Measurements from ENCODE around the gene MCTS1. TPM values are rescaled to one million over a fixed set of nuclear protein-coding genes. Genes with fewer than 3 reads are reported as not detected.

MCTS1 gene
- total and polyA plus RNA-seq, 2 donors (not counting 1 experiment from before 2014, with no cell fraction given), result 27.6 to 63.1 TPM

DNA sequence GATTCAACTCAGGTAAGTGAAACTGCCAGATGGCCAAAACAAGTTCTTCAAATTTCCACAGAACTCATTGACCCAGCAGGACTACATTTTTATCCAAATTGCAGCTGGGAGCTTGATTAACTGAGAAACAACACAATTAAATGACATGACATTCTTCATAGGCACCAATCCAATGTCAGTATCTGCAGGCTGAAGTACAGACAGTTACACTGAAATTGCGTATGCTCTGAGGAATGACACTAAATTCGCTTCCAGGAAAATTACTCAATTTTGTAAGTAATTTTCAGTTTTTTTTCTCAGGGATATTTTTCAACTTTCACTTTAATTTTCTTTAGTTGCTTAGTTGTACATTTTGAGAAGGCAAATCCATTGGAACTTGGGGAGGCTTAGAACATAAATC is 21.5 kb downstream of the MCTS1 start:
- TF ChIP-seq, protein P1, sequence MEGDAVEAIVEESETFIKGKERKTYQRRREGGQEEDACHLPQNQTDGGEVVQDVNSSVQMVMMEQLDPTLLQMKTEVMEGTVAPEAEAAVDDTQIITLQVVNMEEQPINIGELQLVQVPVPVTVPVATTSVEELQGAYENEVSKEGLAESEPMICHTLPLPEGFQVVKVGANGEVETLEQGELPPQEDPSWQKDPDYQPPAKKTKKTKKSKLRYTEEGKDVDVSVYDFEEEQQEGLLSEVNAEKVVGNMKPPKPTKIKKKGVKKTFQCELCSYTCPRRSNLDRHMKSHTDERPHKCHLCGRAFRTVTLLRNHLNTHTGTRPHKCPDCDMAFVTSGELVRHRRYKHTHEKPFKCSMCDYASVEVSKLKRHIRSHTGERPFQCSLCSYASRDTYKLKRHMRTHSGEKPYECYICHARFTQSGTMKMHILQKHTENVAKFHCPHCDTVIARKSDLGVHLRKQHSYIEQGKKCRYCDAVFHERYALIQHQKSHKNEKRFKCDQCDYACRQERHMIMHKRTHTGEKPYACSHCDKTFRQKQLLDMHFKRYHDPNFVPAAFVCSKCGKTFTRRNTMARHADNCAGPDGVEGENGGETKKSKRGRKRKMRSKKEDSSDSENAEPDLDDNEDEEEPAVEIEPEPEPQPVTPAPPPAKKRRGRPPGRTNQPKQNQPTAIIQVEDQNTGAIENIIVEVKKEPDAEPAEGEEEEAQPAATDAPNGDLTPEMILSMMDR (conservative IDR thresholded peaks at IDR 0.05 in 1 of 2, IDR thresholded peaks at IDR 0.05 in 1 of 2; ENCODE audit: low read depth in 1 of 2, low read length in 2 of 2), result no peak
- TF ChIP-seq EZH2 (IDR thresholded peaks at IDR 0.05; ENCODE audit: low read length, missing control alignments), result no peak
- Histone ChIP-seq H3K4me1 (ENCODE audit: control insufficient read depth, extremely low read depth, insufficient read depth, low read length) (no peaks in the 10 kb centered on the region), H3K4me2 (ENCODE audit: extremely low read depth, insufficient read depth, low read length) (no peak overlapping the region), H3K9ac (ENCODE audit: insufficient read depth, low read length) (no peak overlapping the region), H2AFZ (ENCODE audit: low read length) (no peak overlapping the region), H3K4me3 (replicated peaks in 1 of 4; ENCODE audit: control extremely low read depth in 1 of 4, insufficient read depth in 1 of 4, low read depth in 3 of 4, low read length in 4 of 4) (no peak overlapping the region), H4K20me1 (ENCODE audit: control insufficient read depth, extremely low read depth, insufficient read depth, low read length) (no peaks in the 10 kb centered on the region), H3K9me3 (ENCODE audit: control insufficient read depth, insufficient read depth, low read depth, low read length) (no peaks in the 10 kb centered on the region), H3K27me3 (ENCODE audit: control insufficient read depth, insufficient read depth, low read length) (no peaks in the 10 kb centered on the region), H3K36me3 (ENCODE audit: control insufficient read depth, insufficient read depth, low read length) (no peaks in the 10 kb centered on the region), H3K79me2 (ENCODE audit: control insufficient read depth, insufficient read depth, low read length) (peaks cover 2% of the 10 kb centered on the region), H3K27ac (ENCODE audit: insufficient read depth, low read length) (no peak overlapping the region)
- peak in 1 of 2 donors; percentile 43 for DNase-seq (ENCODE audit: low read depth in 2 of 2)

DNA sequence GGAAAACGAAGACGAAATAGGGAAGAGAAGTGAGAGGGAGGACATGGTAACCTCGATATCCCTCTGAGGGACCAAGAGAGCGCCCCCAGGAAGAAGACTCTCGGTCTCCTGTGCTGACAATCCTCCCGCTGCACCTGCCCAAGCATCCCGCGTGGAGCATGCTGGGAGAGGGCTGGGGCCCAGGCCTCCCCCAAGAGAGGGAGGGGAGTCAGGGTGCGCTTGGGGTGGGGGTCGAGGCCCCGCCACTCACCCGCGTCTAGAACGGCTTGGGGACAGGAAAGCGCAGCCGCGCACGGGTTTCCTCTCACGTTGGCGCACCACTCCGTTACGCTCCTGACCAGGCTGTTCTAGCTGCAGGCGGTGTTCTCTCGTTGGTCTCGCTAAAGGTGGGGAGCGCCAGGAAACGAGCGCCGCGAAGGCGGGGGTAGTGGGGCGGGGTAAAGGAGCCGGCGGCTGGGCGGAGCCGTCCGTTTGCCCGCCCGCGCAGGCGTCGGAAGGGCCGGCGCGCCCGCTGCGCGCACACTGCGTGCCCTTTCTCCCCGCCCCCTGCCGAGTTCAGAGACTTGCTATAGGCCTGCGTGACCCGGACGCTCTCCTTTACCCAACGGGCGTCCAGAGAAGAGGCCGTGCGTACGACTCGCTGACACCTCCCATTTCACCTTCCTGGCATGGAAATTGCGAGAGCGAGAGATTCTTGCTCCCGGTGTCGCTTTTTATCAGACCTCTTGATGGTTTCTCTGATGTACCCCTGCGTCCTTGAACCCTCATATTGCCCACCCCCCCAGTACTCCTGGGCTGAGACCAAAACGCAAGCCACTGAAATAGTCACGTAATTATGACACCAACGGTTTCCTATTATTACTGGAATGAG is 26.0 kb downstream of the MCTS1 start, which contains the start of gene C1GALT1C1:
C1GALT1C1 (minus strand) TSS at position 388 of the 871 bp plus-strand sequence. CDS start 2,888 bp downstream, outside the sequence.
- Histone ChIP-seq H3K9ac (ENCODE audit: insufficient read depth, low read length) (peak within 1 kb of the TSS; percentile 72), H3K9me3 (ENCODE audit: control insufficient read depth, insufficient read depth, low read depth, low read length) (no peaks in the 10 kb centered on the region), H3K36me3 (ENCODE audit: control insufficient read depth, insufficient read depth, low read length) (no peaks in the 10 kb centered on the region), H3K4me1 (ENCODE audit: control insufficient read depth, extremely low read depth, insufficient read depth, low read length) (no peaks in the 10 kb centered on the region), H3K79me2 (ENCODE audit: control insufficient read depth, insufficient read depth, low read length) (peaks cover 2% of the 10 kb centered on the region), H3K27ac (ENCODE audit: insufficient read depth, low read length) (peak within 1 kb of the TSS; percentile 79), H4K20me1 (ENCODE audit: control insufficient read depth, extremely low read depth, insufficient read depth, low read length) (no peaks in the 10 kb centered on the region), H2AFZ (ENCODE audit: low read length) (peak within 1 kb of the TSS; percentile 77), H3K4me3 (replicated peaks in 1 of 4; ENCODE audit: control extremely low read depth in 1 of 4, insufficient read depth in 1 of 4, low read depth in 3 of 4, low read length in 4 of 4) (peak within 1 kb of the TSS; percentile 59 to 91 (median 70)), H3K27me3 (ENCODE audit: control insufficient read depth, insufficient read depth, low read length) (no peaks in the 10 kb centered on the region), H3K4me2 (ENCODE audit: extremely low read depth, insufficient read depth, low read length) (peak within 1 kb of the TSS; percentile 48)
- TF ChIP-seq, protein P1 (conservative IDR thresholded peaks at IDR 0.05 in 1 of 2, IDR thresholded peaks at IDR 0.05 in 1 of 2; ENCODE audit: low read depth in 1 of 2, low read length in 2 of 2), result no peak
- no peak for TF ChIP-seq EZH2 (IDR thresholded peaks at IDR 0.05; ENCODE audit: low read length, missing control alignments)
- DNase-seq (ENCODE audit: low read depth in 2 of 2), result peak; percentile 90 to 91

DNA sequence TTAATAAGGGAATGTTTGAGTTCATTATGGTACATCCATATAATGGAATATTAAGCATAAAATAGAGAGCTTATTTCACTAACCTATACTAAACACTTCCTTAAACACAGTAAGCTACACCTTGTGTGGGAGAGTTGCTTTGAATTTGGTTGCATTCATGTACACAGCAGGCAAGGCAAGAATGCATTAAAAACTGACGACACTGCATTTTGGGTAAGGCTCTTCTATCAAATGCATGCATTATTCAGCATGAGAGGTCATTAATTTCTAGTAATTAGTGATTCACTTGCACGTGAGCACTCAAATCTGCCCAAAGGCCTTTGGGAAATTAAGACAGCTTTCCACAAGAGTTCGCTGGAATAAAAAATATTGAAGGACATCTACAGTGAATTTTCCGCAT is 34.7 kb downstream of the MCTS1 start:
- H3K36me3 ChIP-seq (ENCODE audit: control insufficient read depth, insufficient read depth, low read length), result no peaks in the 10 kb centered on the region
- TF ChIP-seq EZH2 (IDR thresholded peaks at IDR 0.05; ENCODE audit: low read length, missing control alignments), result no peak
- TF ChIP-seq, protein P1 (conservative IDR thresholded peaks at IDR 0.05 in 1 of 2, IDR thresholded peaks at IDR 0.05 in 1 of 2; ENCODE audit: low read depth in 1 of 2, low read length in 2 of 2), result no peak
- H3K4me3 ChIP-seq (replicated peaks in 1 of 4; ENCODE audit: control extremely low read depth in 1 of 4, insufficient read depth in 1 of 4, low read depth in 3 of 4, low read length in 4 of 4), result no peak overlapping the region
- H4K20me1 ChIP-seq (ENCODE audit: control insufficient read depth, extremely low read depth, insufficient read depth, low read length), result no peaks in the 10 kb centered on the region
- no peaks in the 10 kb centered on the region for H3K79me2 ChIP-seq (ENCODE audit: control insufficient read depth, insufficient read depth, low read length)
- H3K4me2 ChIP-seq (ENCODE audit: extremely low read depth, insufficient read depth, low read length), result no peak overlapping the region
- H3K9ac ChIP-seq (ENCODE audit: insufficient read depth, low read length), result no peak overlapping the region
- no peaks in the 10 kb centered on the region for H3K9me3 ChIP-seq (ENCODE audit: control insufficient read depth, insufficient read depth, low read depth, low read length)
- no peak overlapping the region for H2AFZ ChIP-seq (ENCODE audit: low read length)
- no peak for DNase-seq (ENCODE audit: low read depth in 2 of 2)
- H3K4me1 ChIP-seq (ENCODE audit: control insufficient read depth, extremely low read depth, insufficient read depth, low read length), result no peaks in the 10 kb centered on the region
- H3K27ac ChIP-seq (ENCODE audit: insufficient read depth, low read length), result no peak overlapping the region
- no peaks in the 10 kb centered on the region for H3K27me3 ChIP-seq (ENCODE audit: control insufficient read depth, insufficient read depth, low read length)

Data from fibroblast of lung (primary cell).